GM19099 (cell line): Measurements from ENCODE around the gene HIC1.

Experiments
- POLR2A ChIP-seq: IDR thresholded peaks from 3 replicates; pipeline ENCODE4 v1.6.1; 2011; ENCODE audit warnings: low read depth; ENCODE audit not compliant: insufficient read length; ENCODE audit errors: extremely low read depth

HIC1 gene

DNA sequence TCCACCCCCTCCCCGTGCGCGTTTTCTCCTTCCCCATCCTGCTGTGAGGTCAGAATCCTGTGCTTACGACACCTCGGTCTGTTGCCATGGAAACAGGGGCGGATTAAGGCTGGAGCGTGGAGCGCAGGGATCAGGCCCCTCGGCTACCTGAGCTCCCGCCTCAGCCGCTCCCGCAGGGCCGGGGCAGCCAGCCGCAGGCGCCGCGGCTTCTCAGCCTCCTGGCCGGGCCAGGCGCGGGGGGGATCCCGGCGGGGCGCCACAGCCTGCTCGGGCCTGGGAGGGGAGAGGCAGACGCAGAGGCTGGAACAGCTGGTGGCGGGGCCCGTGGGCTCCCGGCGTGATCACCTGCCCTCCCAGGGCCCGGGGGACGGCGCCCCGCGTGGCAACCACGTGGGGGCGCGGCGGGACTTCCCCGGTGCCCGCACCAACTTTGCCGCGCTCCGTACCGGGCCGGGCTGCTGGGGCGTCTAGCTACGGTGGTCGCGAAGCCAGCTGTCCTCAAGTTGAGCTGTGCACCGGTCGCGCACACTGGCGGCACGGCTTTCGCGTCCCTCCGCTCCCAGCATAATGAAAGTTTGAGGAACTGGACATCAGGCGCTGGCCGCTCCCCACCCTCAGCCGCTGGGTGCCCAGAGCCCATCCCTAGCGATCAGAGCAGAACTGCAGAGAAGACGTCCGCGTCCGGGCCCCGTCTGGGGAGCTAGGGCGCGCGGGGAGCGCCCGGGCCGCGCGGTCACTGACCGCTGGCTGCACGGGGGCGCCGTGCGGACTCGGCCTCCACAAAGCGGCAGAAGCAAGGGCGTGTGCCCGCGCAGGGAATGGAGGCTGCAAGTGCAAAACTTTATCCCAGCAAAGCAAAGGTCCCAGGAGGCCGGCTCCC, 31.0 kb upstream of the HIC1 start:
- no peak for TF ChIP-seq POLR2A

GRCh38 chr17:2024572-2025219, 30.2 kb upstream of the HIC1 start:
- no peak for TF ChIP-seq POLR2A

DNA sequence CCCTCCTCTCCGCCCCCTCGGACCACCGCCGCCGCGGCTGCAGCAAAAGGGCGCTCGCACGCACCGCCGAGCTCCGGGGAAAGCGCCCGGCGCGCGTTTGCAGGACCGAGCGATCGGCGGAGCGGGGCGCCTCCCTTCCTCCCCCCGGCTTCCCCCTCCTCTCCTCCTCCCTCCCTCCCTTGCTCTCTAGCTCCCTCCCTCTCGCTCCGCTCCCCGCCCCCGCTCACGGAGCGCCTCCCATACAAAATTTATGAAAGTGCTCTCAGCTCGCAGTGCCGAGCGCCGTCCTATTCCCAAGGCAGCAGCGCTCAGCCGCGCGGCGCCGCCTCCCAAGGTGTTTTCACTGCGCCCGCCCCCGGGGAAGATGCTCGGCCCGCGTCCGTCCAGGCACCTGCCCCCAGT, 29.7 kb upstream of the HIC1 start, which contains the start of gene RTN4RL1:
RTN4RL1 (minus strand) TSS at position 115 of the 402 bp plus-strand sequence. CDS start 469 bp downstream, outside the sequence.
- TF ChIP-seq POLR2A = no peak

- no peak for TF ChIP-seq POLR2A
Measured at GRCh38 chr17:2025622-2026309, 29.1 kb upstream of the HIC1 start.

DNA sequence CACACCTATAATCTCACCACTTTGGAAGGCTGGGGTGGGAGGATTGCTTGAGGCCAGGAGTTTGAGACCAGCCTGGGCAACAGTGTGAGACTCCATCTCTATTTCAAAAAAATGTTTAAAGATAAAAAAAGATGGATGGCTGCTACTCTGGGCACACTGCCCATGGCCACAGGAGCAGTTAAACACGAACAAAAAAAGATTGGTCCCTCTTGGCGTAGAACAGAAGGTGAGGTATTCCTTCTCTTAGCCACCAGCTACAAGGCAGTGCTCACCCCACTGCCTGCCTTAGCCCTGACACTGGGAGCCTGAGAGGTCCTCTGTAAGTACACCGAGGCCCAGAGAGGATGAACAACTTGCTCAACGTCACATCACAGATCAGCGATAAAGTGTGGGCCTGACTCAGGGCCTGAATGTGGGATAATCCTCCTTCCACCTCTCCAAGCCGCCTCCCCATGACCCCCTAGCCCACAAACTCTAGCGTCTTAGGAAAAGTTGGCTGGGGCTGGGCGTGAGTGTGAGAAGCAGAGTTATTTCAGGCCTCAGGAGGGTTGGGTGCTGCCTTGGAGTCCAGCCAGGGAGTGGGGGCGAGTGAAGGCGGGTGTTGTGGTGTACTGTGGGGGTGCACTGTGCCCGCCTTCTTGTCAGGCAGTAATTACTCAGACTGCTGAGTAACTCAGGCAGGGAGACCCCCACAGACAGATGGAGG, 27.2 kb upstream of the HIC1 start:
- TF ChIP-seq POLR2A = no peak

DNA sequence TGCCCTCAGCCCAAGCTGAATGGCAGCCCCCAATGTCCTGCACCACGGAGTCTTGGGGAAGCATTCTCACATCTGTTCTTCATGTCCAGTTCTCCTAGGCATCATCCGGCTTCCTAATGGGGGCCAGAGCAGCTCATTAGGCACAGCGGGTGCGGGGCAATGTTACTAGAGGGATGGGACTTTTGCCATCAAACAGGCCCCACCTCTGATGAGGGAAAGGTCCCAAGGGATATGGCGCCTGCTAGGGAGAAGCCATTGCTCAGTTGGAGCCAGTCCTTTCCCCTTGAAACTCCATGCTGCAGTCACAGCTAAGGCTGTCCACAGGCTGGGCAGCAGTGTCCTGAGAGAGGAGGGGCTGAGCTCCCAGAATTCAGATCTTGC, 26.7 kb upstream of the HIC1 start:
- no peak for TF ChIP-seq POLR2A

- no peak for TF ChIP-seq POLR2A
Measured at GRCh38 chr17:2028737-2029136, 26.2 kb upstream of the HIC1 start.

- TF ChIP-seq POLR2A = peak; percentile 76
Measured at GRCh38 chr17:2029911-2030778, 24.8 kb upstream of the HIC1 start, which contains the start of gene DPH1. TSS of gene DPH1 (plus strand) at chr17:2030153. CDS start at chr17:2030170, 17 bp downstream.

- no peak for TF ChIP-seq POLR2A
Measured at GRCh38 chr17:2030779-2031163, 24.1 kb upstream of the HIC1 start.

GRCh38 chr17:2033153-2033552, 21.8 kb upstream of the HIC1 start:
- TF ChIP-seq POLR2A = no peak

- TF ChIP-seq POLR2A = no peak
Measured at GRCh38 chr17:2034157-2034556, 20.7 kb upstream of the HIC1 start.

GRCh38 chr17:2034806-2035540, 19.9 kb upstream of the HIC1 start:
- no peak for TF ChIP-seq POLR2A
